Suprapubic skin (tissue), 3 donors: ENCODE data around the gene GRK5.

Experiments used
- CTCF ChIP-seq, 2 donors: fragments of 200-600 bp in 1 of 2; fragments of 450-650 bp in 1 of 2; sonication (generic) in 1 of 2; IDR thresholded peaks; one replicate each; pipeline ENCODE4 v1.5.1; 2016 to 2019; ENCODE audit warnings: antibody characterized with exemption in 2 of 2, mild to moderate bottlenecking in 1 of 2, moderate library complexity in 1 of 2
- POLR2A ChIP-seq, 2 donors: fragments of 450-650 bp; IDR thresholded peaks; one replicate each; pipeline ENCODE4 v1.6.1; 2017; ENCODE audit warnings: antibody characterized with exemption in 2 of 2, mild to moderate bottlenecking in 2 of 2, moderate library complexity in 2 of 2

- TF ChIP-seq CTCF (IDR thresholded peaks at IDR 0.05) = no peak
- TF ChIP-seq POLR2A (IDR thresholded peaks at IDR 0.05) = no peak
These were observed 241.5 kb downstream of the GRK5 start for GRCh38 chr10:119448628-119449584.
